Measurements from ENCODE around the gene PCDHGB7. TPM values are rescaled to one million over a fixed set of nuclear protein-coding genes. Genes with fewer than 3 reads are reported as not detected.

The PCDHGB7 gene
- total RNA-seq, 1 experiment from 2014 or later: 0.54 TPM

- H4K20me1 ChIP-seq (ENCODE audit: insufficient read depth): no peaks in the 10 kb centered on the region
- RAD21 ChIA-PET (ENCODE audit: low non-redundant PET in 1 of 2, low total read pairs in 2 of 2, uncharacterized antibody in 2 of 2, unreplicated experiment in 2 of 2): no interaction called here
- H3K4me1 ChIP-seq (ENCODE audit: control insufficient read depth in 1 of 2, insufficient read depth in 2 of 2, low read length in 2 of 2): no peaks in the 10 kb centered on the region
- H3K79me2 ChIP-seq (ENCODE audit: insufficient read depth, low read length): no peaks in the 10 kb centered on the region
- H3K27me3 ChIP-seq (ENCODE audit: insufficient read depth, low read length): no peaks in the 10 kb centered on the region
- CTCF ChIA-PET: no interaction called here
- ATAC-seq (no peak), DNase-seq (ENCODE audit: low read depth, low spot score) (no peak)
- no peaks in the 10 kb centered on the region for H3K36me3 ChIP-seq (ENCODE audit: control insufficient read depth in 1 of 2, insufficient read depth in 2 of 2, low read length in 2 of 2)
- intact Hi-C loops (cut with micrococcal nuclease): no loop called here
- H3K9ac ChIP-seq (ENCODE audit: low read length): no peak overlapping the region
- H3K9me2 ChIP-seq (ENCODE audit: insufficient read depth): no peaks in the 10 kb centered on the region; the same call in 1 of the 2 replicates
- H2AFZ ChIP-seq (ENCODE audit: low read depth, low read length, poor library complexity, severe bottlenecking): no peak overlapping the region
- POLR2A ChIA-PET: no interaction called here
- H3K9me3 ChIP-seq (ENCODE audit: control insufficient read depth in 1 of 2, insufficient read depth in 1 of 2, low read depth in 1 of 2, low read length in 2 of 2): no peaks in the 10 kb centered on the region
- no peak overlapping the region for H3K4me3 ChIP-seq (replicated peaks in 1 of 2; ENCODE audit: low read depth in 1 of 2, low read length in 2 of 2)
- no peak overlapping the region for H3K27ac ChIP-seq (ENCODE audit: low read depth, low read length)
- no TSS peak for BruUV-seq (replicated peaks)
- TF ChIP-seq EGR1 (IDR thresholded peaks at IDR 0.05; ENCODE audit: low read depth) (no peak), FOSL1 (IDR thresholded peaks at IDR 0.05; ENCODE audit: low read depth) (no peak), MAX (IDR thresholded peaks at IDR 0.05) (no peak), TCF7L2 (IDR thresholded peaks at IDR 0.05; ENCODE audit: borderline replicate concordance, extremely low read depth, insufficient read depth, insufficient read length) (no peak), ZFX (IDR thresholded peaks at IDR 0.05) (no peak), CBX3 (IDR thresholded peaks at IDR 0.05; ENCODE audit: low read depth) (no peak), CTCF (IDR thresholded peaks at IDR 0.05 in 2 of 3, conservative IDR thresholded peaks at IDR 0.05 in 1 of 3; ENCODE audit: borderline replicate concordance in 1 of 3, insufficient read depth in 1 of 3, low read depth in 2 of 3, low read length in 2 of 3) (no peak), CEBPB (IDR thresholded peaks at IDR 0.05; ENCODE audit: low read depth) (no peak), SP1 (IDR thresholded peaks at IDR 0.05; ENCODE audit: low read depth) (no peak), REST (IDR thresholded peaks at IDR 0.05; ENCODE audit: low read depth) (no peak), YY1 (IDR thresholded peaks at IDR 0.05; ENCODE audit: extremely low read depth, insufficient replicate concordance, low read depth, low read length) (no peak)
- H3K4me2 ChIP-seq (ENCODE audit: low read length): no peak overlapping the region
These were observed 24.2 kb downstream of the PCDHGB7 start for GRCh38 chr5:141441571-141442170.
